Measurements from ENCODE around the gene ABL1.

DNA sequence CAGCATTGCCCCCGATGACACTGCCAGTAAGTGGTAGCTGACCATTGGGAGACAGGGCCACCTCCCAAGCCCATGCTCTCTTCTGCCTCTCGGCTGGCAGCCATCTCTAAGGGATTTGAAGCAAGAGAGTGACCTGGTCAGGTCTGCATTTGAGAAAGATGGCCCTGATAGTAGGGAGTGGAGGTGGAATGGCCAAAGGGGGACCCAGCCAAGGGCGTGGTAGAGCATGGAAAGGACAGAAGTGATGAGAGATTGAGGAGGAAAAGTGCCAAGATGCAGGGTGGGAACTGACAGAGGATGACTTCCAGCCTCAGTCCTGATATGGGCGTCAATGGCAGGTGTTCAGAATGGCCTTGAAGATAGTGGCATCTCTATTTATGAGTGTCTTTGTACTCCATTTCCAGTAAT is 9.0 kb downstream of the ABL1 start:
- TF ChIP-seq, protein P1, sequence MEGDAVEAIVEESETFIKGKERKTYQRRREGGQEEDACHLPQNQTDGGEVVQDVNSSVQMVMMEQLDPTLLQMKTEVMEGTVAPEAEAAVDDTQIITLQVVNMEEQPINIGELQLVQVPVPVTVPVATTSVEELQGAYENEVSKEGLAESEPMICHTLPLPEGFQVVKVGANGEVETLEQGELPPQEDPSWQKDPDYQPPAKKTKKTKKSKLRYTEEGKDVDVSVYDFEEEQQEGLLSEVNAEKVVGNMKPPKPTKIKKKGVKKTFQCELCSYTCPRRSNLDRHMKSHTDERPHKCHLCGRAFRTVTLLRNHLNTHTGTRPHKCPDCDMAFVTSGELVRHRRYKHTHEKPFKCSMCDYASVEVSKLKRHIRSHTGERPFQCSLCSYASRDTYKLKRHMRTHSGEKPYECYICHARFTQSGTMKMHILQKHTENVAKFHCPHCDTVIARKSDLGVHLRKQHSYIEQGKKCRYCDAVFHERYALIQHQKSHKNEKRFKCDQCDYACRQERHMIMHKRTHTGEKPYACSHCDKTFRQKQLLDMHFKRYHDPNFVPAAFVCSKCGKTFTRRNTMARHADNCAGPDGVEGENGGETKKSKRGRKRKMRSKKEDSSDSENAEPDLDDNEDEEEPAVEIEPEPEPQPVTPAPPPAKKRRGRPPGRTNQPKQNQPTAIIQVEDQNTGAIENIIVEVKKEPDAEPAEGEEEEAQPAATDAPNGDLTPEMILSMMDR (IDR thresholded peaks at IDR 0.05) = no peak
- TF ChIP-seq POLR2A (IDR thresholded peaks at IDR 0.05) = no peak

Data from suprapubic skin (tissue), 3 donors.